Smooth muscle cell (in vitro differentiated cells): ENCODE data around the gene ZNF526. TPM values are rescaled to one million over a fixed set of nuclear protein-coding genes. Genes with fewer than 3 reads are reported as not detected.

Experiments
- DNase-seq: peaks from one replicate; lab custom pipeline; 2025; ENCODE audit not compliant: unreplicated experiment; lab: John Stamatoyannopoulos, UW
- H2AFZ ChIP-seq: fragments of 200-600 bp; sonication (generic); 2 replicates; pipeline ENCODE4 v1.6.0; 2016; ENCODE audit warnings: antibody characterized with exemption, low read depth, mild to moderate bottlenecking
- H3F3A ChIP-seq: fragments of 200-600 bp; sonication (generic); 2 replicates; pipeline ENCODE4 v1.6.0; 2017; ENCODE audit warnings: antibody characterized with exemption, low read depth
- H3K27ac ChIP-seq: fragments of 200-600 bp; sonication (generic); 2 replicates; pipeline ENCODE4 v1.5.1; 2016; ENCODE audit warnings: low read depth, mild to moderate bottlenecking
- H3K27me3 ChIP-seq: fragments of 200-600 bp; sonication (generic); 2 replicates; pipeline ENCODE4 v1.6.1; 2016; ENCODE audit warnings: low read depth, mild to moderate bottlenecking
- H3K36me3 ChIP-seq: fragments of 200-600 bp; sonication (generic); 2 replicates; pipeline ENCODE4 v1.5.1; 2016; ENCODE audit warnings: low read depth
- H3K4me1 ChIP-seq: fragments of 200-600 bp; sonication (generic); 2 replicates; pipeline ENCODE4 v1.5.1; 2016; ENCODE audit warnings: low read depth
- H3K4me2 ChIP-seq: fragments of 200-600 bp; sonication (generic); 2 replicates; pipeline ENCODE4 v1.6.0; 2016; ENCODE audit warnings: mild to moderate bottlenecking
- H3K4me3 ChIP-seq: fragments of 200-600 bp; sonication (generic); 2 replicates; pipeline ENCODE4 v1.5.1; 2016; ENCODE audit warnings: mild to moderate bottlenecking
- H3K79me2 ChIP-seq: fragments of 200-600 bp; sonication (generic); 2 replicates; pipeline ENCODE4 v1.6.0; 2016; ENCODE audit warnings: low read depth, mild to moderate bottlenecking
- H3K9ac ChIP-seq: fragments of 200-600 bp; sonication (generic); 2 replicates; pipeline ENCODE4 v1.6.0; 2016; ENCODE audit warnings: low read depth
- H3K9me3 ChIP-seq: fragments of 200-600 bp; sonication (generic); replicated peaks from 2 replicates; pipeline ENCODE4 v1.5.1; 2016; ENCODE audit warnings: low read depth
- H4K20me1 ChIP-seq: fragments of 200-600 bp; sonication (generic); 2 replicates; pipeline ENCODE4 v1.6.0; 2016; ENCODE audit warnings: low read depth
- WGBS: methylation state at CpG from one replicate; pipeline ENCODE4 v1.1.7; 2016; ENCODE audit warnings: low lambda C conversion rate; 5-methylcytosine and 5-hydroxymethylcytosine counted together
- polyA plus RNA-seq: library from polyadenylated mRNA; unstranded; fragments of >200 nt; fragmentation: Nextera tagmentation; extraction: Ambion mirVana; gene quantifications from 2 replicates; pipeline ENCODE4 v1.2.1, GENCODE V29; 2016
- total RNA-seq: library from RNA; depleted of rRNA; stranded (reverse); fragments of >200 nt; gene quantifications from 2 replicates; pipeline ENCODE4 v1.2.3, GENCODE V29; 2014
- TF ChIP-seq, protein P1 (sequence below): fragments of 200-600 bp; sonication (generic); IDR thresholded peaks from 2 replicates; pipeline ENCODE4 v1.5.1; 2017; ENCODE audit warnings: borderline replicate concordance, mild to moderate bottlenecking, antibody characterized with exemption; ENCODE audit not compliant: insufficient read depth, poor library complexity, severe bottlenecking

Gene ZNF526
- total and polyA plus RNA-seq, 2 experiments from 2014 or later = 5.0 to 12.1 TPM

DNA sequence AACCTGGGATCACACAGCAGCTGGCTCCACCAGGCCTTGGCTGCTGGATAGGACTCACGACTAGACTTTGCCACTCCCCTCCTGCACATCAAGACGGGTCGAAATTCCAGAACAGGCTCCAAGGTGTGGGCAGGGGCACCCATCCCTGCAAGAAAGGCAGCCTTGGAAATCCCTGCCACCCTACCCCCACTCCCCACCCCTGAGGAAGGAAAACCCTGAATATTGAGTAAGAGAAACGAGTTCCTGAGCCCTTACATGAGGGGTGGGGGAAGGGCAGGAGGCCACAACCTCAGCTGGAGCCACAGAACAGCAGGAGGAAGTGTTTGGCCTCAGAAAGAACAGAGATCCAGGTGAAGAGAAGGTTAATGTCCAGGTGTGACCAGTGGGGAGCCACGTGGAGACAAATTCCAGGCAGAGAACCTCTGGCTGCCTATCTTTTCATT, 22.7 kb upstream of the ZNF526 start:
- TF ChIP-seq, protein P1, sequence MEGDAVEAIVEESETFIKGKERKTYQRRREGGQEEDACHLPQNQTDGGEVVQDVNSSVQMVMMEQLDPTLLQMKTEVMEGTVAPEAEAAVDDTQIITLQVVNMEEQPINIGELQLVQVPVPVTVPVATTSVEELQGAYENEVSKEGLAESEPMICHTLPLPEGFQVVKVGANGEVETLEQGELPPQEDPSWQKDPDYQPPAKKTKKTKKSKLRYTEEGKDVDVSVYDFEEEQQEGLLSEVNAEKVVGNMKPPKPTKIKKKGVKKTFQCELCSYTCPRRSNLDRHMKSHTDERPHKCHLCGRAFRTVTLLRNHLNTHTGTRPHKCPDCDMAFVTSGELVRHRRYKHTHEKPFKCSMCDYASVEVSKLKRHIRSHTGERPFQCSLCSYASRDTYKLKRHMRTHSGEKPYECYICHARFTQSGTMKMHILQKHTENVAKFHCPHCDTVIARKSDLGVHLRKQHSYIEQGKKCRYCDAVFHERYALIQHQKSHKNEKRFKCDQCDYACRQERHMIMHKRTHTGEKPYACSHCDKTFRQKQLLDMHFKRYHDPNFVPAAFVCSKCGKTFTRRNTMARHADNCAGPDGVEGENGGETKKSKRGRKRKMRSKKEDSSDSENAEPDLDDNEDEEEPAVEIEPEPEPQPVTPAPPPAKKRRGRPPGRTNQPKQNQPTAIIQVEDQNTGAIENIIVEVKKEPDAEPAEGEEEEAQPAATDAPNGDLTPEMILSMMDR = no peak
- Histone ChIP-seq H3K9me3 (peaks cover 5% of the 10 kb centered on the region), H3K27ac (no peak overlapping the region), H3K9ac (no peak overlapping the region), H3K4me2 (no peak overlapping the region), H3F3A (no peaks in the 10 kb centered on the region), H3K4me3 (no peak overlapping the region), H2AFZ (no peak overlapping the region), H3K36me3 (no peaks in the 10 kb centered on the region), H3K79me2 (no peaks in the 10 kb centered on the region), H3K27me3 (peaks cover 5% of the 10 kb centered on the region), H3K4me1 (no peaks in the 10 kb centered on the region), H4K20me1 (peaks cover 21% of the 10 kb centered on the region)
- DNase-seq = no peak
- 61% methylated on average over 5 of the region's 5 CpGs for WGBS

DNA sequence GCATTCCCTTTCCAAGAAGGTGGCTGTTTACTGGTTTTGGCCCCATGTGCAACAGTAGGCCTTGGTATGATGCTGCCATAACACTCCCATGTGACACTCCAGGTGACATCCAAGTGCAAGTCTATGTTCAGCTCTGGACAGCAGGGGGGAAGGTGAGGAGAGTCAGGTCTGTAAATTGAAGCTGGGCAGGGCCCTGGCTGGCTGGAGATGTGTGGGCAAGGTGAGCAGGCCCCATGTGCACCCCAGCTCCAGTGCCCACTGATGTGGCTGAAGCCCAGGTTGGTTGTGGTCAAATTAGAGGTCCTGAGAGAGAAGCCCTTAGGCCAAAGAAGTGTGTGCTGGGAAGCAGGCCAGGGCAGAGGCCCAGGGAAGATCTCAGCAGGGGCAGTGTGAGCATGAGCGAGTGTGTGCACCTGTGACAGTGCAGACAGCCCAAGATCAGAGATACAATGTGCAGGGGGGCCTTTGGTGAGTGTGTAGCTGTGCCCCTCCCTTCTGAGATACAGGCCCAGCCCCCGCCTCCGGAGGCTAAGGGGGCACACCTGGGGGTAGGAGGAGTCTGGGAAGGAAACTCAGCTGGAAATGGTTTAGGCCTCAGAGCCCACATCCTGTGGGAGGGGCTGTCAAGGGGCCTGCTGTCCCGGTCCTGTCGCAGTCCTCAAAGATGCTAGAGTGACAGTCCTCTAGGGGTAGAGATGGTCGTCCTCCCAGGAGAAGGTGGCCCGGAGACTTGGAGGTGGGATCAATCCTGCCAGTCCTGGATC, 21.3 kb upstream of the ZNF526 start:
- no peaks in the 10 kb centered on the region for H3K9me3 ChIP-seq
- H3K9ac ChIP-seq = no peak overlapping the region
- H3K4me2 ChIP-seq = no peak overlapping the region
- H4K20me1 ChIP-seq = peaks cover 36% of the 10 kb centered on the region
- H3K4me1 ChIP-seq = no peaks in the 10 kb centered on the region
- no peaks in the 10 kb centered on the region for H3K27me3 ChIP-seq
- no peak overlapping the region for H3K4me3 ChIP-seq
- H3K79me2 ChIP-seq = no peaks in the 10 kb centered on the region
- no peak overlapping the region for H3K27ac ChIP-seq
- H3F3A ChIP-seq = no peaks in the 10 kb centered on the region
- H3K36me3 ChIP-seq = no peaks in the 10 kb centered on the region
- TF ChIP-seq, protein P1 = no peak
- DNase-seq = no peak
- 97% methylated on average over 5 of the region's 7 CpGs for WGBS
- H2AFZ ChIP-seq = no peak overlapping the region

DNA sequence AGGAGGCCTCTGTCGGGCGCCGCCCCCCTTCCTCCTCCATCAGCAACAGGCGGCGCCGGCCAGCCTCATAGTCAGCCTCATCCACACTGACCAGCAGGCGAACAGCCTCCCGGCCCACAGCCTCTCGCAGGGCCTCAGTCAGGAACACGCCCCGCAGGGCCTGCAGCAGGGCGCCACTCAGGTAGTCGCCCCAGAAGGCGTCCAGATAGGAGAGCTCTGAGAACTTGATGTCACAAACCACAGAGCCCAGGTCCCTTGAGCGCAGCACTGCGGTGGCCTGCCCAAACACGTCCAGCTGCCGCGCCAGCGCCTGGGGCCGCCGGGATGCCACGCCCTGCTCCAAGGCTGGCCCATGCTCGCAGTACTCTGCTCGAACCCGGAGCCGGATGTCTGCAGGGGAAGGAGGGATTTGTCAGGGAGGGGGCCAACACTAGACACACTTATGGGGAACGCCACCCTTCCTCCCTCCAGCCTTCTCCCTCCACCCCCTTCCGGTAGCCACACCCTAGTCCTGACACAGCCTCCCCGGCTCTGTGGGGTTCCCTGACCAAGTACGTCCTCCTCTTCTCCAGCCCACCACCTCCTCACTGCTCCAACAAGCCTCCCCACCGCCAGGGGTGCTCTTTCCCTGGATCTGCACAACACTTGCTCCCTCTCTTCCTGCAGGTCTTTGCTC, 20.5 kb upstream of the ZNF526 start:
- WGBS = 87% methylated on average over 32 of the region's 32 CpGs
- H3K79me2 ChIP-seq = no peaks in the 10 kb centered on the region
- H3F3A ChIP-seq = no peaks in the 10 kb centered on the region
- H3K36me3 ChIP-seq = no peaks in the 10 kb centered on the region
- H2AFZ ChIP-seq = no peak overlapping the region
- H3K4me1 ChIP-seq = no peaks in the 10 kb centered on the region
- DNase-seq = no peak
- no peak overlapping the region for H3K27ac ChIP-seq
- H3K4me3 ChIP-seq = no peak overlapping the region
- no peak overlapping the region for H3K4me2 ChIP-seq
- TF ChIP-seq, protein P1 = no peak
- no peak overlapping the region for H3K9ac ChIP-seq
- no peaks in the 10 kb centered on the region for H3K27me3 ChIP-seq
- peaks cover 37% of the 10 kb centered on the region for H4K20me1 ChIP-seq
- H3K9me3 ChIP-seq = no peaks in the 10 kb centered on the region
